ENCODE data around the gene RTN4.

RTN4 gene

GRCh38 chr2:54979321-54980044, 70.8 kb downstream of the RTN4 start:
- ChIA-PET POLR2A (interaction anchor here (0.5 kb wide), 1 partner anchor 23 kb away, joined by 6 read pairs; no protein-coding TSS in a partner anchor), CTCF (interaction anchor here (0.9 to 1.8 kb wide), 3 partner anchors 9 to 23 kb away, joined by 3 to 8 read pairs (median 7); no protein-coding TSS in a partner anchor)
- DNase-seq (ENCODE audit: extremely low spot score): no peak
- TF ChIP-seq, protein P1, sequence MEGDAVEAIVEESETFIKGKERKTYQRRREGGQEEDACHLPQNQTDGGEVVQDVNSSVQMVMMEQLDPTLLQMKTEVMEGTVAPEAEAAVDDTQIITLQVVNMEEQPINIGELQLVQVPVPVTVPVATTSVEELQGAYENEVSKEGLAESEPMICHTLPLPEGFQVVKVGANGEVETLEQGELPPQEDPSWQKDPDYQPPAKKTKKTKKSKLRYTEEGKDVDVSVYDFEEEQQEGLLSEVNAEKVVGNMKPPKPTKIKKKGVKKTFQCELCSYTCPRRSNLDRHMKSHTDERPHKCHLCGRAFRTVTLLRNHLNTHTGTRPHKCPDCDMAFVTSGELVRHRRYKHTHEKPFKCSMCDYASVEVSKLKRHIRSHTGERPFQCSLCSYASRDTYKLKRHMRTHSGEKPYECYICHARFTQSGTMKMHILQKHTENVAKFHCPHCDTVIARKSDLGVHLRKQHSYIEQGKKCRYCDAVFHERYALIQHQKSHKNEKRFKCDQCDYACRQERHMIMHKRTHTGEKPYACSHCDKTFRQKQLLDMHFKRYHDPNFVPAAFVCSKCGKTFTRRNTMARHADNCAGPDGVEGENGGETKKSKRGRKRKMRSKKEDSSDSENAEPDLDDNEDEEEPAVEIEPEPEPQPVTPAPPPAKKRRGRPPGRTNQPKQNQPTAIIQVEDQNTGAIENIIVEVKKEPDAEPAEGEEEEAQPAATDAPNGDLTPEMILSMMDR (IDR thresholded peaks at IDR 0.05; ENCODE audit: control extremely low read depth, extremely low read depth, low read depth, missing control alignments): no peak

DNA sequence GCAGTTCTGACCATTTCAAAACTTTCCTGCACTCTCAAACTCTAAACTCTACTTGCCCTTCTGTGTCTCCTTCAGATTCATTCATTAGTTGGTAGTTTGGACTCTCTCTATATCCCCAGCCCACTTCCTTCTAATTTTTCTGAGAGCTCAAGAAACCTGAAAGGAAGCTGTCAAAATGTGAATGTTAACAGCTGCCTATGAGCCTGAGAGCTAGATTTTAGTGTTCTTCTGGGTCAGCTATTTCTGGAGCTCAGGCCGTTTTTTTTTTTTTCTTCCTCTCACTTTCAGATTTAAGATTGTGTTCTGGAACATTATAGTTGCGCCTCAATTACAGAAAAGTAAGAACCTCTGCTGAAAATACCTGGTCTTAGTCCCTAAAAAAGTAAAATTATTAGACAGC, 73.1 kb downstream of the RTN4 start:
- ChIA-PET CTCF (interaction anchor here (0.8 to 2.1 kb wide), 8 partner anchors 8 to 77 kb away, joined by 3 to 10 read pairs (median 3); no protein-coding TSS in a partner anchor), POLR2A (no interaction called here)
- DNase-seq (ENCODE audit: extremely low spot score): no peak
- TF ChIP-seq, protein P1 (IDR thresholded peaks at IDR 0.05; ENCODE audit: control extremely low read depth, extremely low read depth, low read depth, missing control alignments): no peak

GRCh38 chr2:54975598-54976492, 74.4 kb downstream of the RTN4 start:
- ChIA-PET POLR2A (no interaction called here), CTCF (interaction anchor here (1.1 to 2.1 kb wide), 6 partner anchors 9 to 202 kb away, joined by 3 to 10 read pairs (median 6); no protein-coding TSS in a partner anchor)
- TF ChIP-seq, protein P1 (IDR thresholded peaks at IDR 0.05; ENCODE audit: control extremely low read depth, extremely low read depth, low read depth, missing control alignments): no peak
- no peak for DNase-seq (ENCODE audit: extremely low spot score)

DNA sequence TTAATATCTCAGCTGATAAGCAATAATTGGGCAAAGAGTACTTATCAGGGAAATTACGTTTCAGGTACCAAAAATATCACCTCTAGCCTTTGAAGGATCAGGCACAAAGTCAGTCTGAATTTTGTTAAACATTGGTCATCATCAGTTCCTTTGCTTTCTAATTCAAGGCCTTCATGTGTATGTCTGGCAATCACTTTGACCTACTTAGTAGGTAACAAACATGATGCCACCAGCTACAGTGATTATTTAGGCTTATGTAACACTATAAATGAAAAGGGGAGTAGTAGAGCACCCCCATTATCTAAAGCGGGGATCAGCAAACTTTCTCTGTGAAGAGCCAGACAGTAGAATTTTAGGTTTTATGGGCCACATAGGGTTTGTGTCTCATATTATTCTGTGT, 75.1 kb downstream of the RTN4 start:
- TF ChIP-seq, protein P1 (IDR thresholded peaks at IDR 0.05; ENCODE audit: control extremely low read depth, extremely low read depth, low read depth, missing control alignments): no peak

GRCh38 chr2:54969940-54970338, 80.3 kb downstream of the RTN4 start:
- TF ChIP-seq, protein P1 (IDR thresholded peaks at IDR 0.05; ENCODE audit: control extremely low read depth, extremely low read depth, low read depth, missing control alignments): no peak
- CTCF ChIA-PET: interaction anchor here (1.0 to 2.3 kb wide), 5 partner anchors 10 to 19 kb away, joined by 3 to 8 read pairs (median 3); no protein-coding TSS in a partner anchor
- DNase-seq (ENCODE audit: extremely low spot score): no peak
- POLR2A ChIA-PET: no interaction called here

More for the DNA sequence above, 75.1 kb downstream of the RTN4 start:
- POLR2A ChIA-PET: no interaction called here
- no peak for DNase-seq (ENCODE audit: extremely low spot score)
- CTCF ChIA-PET: interaction anchor here (1.1 to 2.1 kb wide), 6 partner anchors 10 to 203 kb away, joined by 3 to 10 read pairs (median 6); no protein-coding TSS in a partner anchor

DNA sequence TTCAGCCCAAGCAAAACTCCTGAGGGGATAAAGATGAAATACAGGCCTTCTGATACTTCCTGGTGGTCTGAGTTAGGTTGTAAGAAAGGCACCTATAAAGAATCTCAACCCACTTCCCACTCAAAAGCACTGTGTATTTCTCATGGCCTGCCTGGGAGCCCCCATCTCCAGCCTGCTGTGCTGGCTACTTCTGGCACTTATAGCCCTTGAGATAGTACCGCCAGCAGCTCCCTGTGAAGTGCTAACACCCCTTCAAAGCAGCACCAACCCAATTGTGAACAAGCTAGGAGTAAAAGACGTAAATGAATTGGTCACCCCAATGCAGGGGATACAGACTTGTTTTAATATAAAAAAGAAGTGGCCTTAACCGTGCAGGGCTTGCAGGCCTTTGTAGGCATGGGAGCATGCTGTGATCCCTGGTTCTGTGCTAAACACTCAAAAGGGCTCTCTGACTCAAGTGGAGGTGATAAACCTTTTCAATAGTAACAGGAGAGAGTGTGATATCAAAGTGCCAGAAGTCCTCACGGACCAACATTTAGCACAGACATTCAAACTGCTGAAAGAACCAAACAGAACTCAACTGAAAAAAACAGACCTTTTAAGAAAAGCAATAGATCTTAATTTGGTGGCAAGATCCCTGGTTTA, 80.8 kb downstream of the RTN4 start:
- ChIA-PET POLR2A (no interaction called here), CTCF (interaction anchor here (1.0 to 2.3 kb wide), 6 partner anchors 8 to 19 kb away, joined by 3 to 8 read pairs (median 3); no protein-coding TSS in a partner anchor)
- TF ChIP-seq, protein P1 (IDR thresholded peaks at IDR 0.05; ENCODE audit: control extremely low read depth, extremely low read depth, low read depth, missing control alignments): no peak
- DNase-seq (ENCODE audit: extremely low spot score): no peak
